Measurements from ENCODE around the gene CEP170B. TPM values are rescaled to one million over a fixed set of nuclear protein-coding genes. Genes with fewer than 3 reads are reported as not detected.
"Not testable (repeated sequence)": the region's sequence is repeated elsewhere in the genome, so short reads cannot be mapped to it uniquely, and the experiment has no call there.

The CEP170B gene
- total RNA-seq, 1 donor from 2014 or later: 28.9 TPM

DNA sequence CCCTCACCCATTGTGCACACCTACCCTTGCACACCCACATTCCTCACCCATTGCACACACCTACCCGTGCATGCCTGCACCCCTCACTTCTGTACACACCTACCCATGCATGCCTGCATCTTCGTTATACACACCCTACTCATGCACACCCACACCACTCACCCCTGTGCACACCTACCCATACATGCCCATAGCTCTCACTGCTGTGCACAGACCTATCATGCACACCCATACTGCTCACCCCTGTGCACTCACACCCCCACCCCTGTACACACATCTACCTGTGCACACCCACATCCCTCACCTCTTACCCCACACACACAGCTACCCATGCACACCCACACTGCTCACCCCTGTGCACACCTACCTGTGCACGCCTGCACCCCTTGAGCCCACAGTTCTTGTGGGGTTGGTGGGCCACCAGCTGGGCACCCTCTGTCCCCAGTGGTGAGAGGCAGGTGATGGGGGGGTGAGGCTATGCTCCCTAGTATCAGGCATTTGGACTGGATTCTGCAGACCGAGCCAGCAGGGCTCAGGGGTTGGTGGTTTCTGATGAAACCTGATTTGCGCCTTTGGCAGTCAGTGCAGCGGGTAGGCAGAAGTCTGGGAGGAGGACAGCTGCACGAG is 15.6 kb downstream of the CEP170B start:
- TF ChIP-seq, protein P1, sequence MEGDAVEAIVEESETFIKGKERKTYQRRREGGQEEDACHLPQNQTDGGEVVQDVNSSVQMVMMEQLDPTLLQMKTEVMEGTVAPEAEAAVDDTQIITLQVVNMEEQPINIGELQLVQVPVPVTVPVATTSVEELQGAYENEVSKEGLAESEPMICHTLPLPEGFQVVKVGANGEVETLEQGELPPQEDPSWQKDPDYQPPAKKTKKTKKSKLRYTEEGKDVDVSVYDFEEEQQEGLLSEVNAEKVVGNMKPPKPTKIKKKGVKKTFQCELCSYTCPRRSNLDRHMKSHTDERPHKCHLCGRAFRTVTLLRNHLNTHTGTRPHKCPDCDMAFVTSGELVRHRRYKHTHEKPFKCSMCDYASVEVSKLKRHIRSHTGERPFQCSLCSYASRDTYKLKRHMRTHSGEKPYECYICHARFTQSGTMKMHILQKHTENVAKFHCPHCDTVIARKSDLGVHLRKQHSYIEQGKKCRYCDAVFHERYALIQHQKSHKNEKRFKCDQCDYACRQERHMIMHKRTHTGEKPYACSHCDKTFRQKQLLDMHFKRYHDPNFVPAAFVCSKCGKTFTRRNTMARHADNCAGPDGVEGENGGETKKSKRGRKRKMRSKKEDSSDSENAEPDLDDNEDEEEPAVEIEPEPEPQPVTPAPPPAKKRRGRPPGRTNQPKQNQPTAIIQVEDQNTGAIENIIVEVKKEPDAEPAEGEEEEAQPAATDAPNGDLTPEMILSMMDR (conservative IDR thresholded peaks at IDR 0.05; ENCODE audit: low read depth, low read length): no peak
- DNase-seq (ENCODE audit: low read depth): no peak
- no peak overlapping the region for H3K4me3 ChIP-seq (ENCODE audit: low read depth, low read length)

DNA sequence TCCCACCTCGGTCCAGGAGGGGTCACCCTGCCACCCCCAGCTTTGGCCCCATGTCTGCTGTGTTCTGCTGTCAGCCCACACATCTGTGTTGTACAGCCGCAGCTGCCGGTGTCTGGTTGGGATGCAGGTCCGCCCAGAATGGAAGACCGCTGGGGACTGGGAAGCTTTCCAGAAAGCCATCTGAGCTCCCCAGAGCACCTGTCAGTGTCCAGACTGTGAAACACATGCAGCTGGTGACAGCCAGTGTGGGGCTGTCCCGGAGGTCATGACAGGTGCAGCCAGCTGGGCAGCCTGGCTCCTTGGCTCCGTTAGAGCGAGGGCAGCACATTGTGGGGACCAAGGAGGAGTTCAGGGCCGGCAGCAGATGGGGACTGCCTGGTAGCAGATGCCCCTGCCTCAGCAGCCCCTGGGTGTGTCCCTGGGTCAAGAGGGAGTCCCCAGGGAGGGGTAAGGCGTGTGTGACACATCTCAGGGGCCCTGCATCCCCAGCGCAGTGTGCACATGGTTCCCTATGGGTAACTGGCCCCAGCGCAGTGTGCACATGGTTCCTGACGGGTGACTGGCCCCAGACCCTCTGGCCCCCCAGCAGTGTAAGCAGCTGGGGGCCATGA is 16.4 kb downstream of the CEP170B start:
- H3K4me3 ChIP-seq (ENCODE audit: low read depth, low read length): no peak overlapping the region
- TF ChIP-seq, protein P1 (conservative IDR thresholded peaks at IDR 0.05; ENCODE audit: low read depth, low read length): no peak
- DNase-seq (ENCODE audit: low read depth): no peak

DNA sequence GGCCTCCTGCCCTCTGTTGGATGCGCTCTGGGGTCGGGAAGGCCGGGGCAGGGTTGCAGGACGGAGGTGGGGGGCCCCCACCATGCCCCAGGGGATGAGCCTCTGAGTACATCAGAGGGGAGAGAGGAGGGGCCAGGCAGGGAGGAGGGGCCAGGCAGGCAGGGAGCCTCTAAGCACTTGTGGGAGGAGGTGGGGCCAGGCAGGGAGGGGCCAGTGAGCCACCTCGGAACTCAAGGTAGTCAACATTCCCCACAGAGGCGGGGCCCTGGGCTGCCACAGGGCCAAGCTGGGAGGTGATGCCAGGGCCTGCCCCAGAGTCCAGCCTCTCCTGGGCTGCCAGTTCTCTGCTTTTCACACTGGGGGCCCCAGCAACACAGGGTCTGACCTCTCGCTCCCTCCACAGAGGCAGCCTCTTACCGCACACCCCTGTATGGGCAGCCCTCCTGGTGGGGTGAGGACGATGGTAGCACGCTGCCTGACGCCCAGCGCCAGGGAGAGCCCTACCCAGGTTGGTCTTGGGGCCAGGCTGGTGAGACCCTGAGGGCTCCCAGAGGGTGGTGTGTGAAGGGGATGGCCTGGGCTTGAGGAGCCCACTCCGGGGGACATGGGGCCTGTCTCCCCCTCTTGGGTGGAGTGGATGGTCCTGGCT is 17.4 kb downstream of the CEP170B start:
- TF ChIP-seq, protein P1 (conservative IDR thresholded peaks at IDR 0.05; ENCODE audit: low read depth, low read length): no peak
- DNase-seq (ENCODE audit: low read depth): no peak
- H3K4me3 ChIP-seq (ENCODE audit: low read depth, low read length): no peak overlapping the region

DNA sequence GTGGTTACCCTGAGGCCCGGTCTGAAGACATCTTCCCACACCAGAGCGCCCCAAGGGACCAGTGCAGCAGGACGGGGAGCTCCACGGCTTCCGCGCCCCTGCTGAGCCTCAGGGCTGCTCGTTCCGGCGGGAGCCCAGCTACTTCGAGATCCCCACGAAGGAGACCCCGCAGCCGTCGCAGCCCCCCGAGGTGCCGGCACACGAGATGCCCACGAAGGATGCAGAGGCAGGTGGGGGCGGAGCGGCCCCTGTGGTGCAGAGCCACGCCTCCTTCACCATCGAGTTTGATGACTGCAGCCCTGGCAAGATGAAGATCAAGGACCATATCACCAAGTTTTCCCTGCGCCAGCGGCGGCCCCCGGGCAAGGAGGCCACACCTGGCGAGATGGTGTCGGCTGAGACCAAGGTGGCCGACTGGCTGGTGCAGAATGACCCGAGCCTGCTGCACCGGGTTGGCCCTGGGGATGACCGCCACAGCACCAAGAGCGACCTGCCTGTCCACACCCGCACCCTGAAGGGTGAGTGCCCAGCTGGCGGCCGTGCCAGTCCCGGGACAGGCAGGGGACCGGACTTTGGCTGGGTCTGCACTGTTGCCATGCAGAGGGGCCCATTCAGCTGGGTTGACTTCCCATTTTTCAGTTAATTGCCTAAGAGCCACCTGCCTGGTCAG is 18.1 kb downstream of the CEP170B start:
- no peak for DNase-seq (ENCODE audit: low read depth)
- TF ChIP-seq, protein P1 (conservative IDR thresholded peaks at IDR 0.05; ENCODE audit: low read depth, low read length): no peak
- no peak overlapping the region for H3K4me3 ChIP-seq (ENCODE audit: low read depth, low read length)

DNA sequence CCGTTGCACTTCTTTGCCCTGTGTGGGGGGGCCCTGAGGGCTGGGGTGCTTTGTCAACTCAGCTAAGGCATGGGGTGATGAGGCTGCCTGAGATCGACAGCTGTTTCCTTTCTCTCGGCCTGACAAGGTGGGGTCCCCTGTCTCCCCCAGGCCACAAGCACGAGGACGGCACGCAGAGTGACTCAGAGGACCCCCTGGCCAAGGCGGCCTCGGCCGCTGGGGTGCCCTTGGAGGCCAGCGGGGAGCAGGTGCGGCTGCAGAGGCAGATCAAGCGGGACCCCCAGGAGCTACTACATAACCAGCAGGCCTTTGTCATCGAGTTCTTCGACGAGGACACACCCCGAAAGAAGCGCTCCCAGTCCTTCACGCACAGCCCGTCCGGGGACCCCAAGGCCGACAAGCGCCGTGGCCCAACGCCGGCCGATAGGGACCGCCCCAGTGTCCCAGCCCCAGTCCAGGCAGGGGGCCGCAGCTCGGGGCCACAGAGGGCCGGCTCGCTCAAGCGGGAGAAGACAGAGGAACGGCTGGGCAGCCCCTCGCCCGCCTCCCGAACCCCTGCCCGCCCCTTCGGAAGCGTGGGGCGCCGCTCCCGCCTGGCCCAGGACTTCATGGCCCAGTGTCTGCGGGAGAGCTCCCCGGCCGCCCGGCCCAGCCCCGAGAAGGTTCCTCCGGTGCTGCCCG is 18.8 kb downstream of the CEP170B start:
- TF ChIP-seq, protein P1 (conservative IDR thresholded peaks at IDR 0.05; ENCODE audit: low read depth, low read length): no peak
- H3K4me3 ChIP-seq (ENCODE audit: low read depth, low read length): no peak overlapping the region
- DNase-seq (ENCODE audit: low read depth): no peak

DNA sequence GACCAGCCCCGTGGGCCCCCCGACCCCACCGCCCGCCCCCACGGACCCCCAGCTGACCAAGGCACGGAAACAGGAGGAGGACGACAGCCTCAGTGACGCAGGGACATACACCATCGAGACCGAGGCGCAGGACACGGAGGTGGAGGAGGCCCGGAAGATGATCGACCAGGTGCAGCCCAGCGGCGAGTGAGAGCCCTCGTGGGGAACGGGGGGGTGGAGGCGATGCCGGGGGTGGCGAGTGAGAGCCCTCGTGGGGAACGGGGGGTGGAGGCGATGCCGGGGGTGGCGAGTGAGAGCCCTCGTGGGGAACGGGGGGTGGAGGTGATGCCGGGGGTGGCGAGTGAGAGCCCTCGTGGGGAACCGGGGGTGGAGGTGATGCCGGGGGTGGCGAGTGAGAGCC is 19.3 kb downstream of the CEP170B start:
- DNase-seq (ENCODE audit: low read depth): not testable (repeated sequence)

More for the DNA sequence above, 19.3 kb downstream of the CEP170B start:
- not testable (repeated sequence) for H3K4me3 ChIP-seq (ENCODE audit: low read depth, low read length)

Data from epithelial cell of proximal tubule (primary cell).